GM23338 (cell line): ENCODE measurements around the gene MSH2. TPM values are rescaled to one million over a fixed set of nuclear protein-coding genes. Genes with fewer than 3 reads are reported as not detected.

ENCODE experiments used
- ATAC-seq: fragments of 200-7000 bp; cut with Tn5 transposase; 3 replicates; pipeline ENCODE4 v1.9.1; 2020
- DNase-seq: peaks from one replicate; pipeline ENCODE4 v3.0.0-alpha.2; 2015; ENCODE audit warnings: low spot score
- H2AFZ ChIP-seq: fragments of 200-600 bp; sonication (generic); 2 replicates; pipeline ENCODE4 v1.8.0; 2016; ENCODE audit warnings: antibody characterized with exemption, mild to moderate bottlenecking, moderate library complexity
- H3F3A ChIP-seq: fragments of 200-600 bp; sonication (generic); replicated peaks from 2 replicates; pipeline ENCODE4 v1.8.0; 2017; ENCODE audit warnings: antibody characterized with exemption, mixed run types, low read depth
- H3K27ac ChIP-seq: fragments of 200-600 bp; sonication (generic); 2 replicates; pipeline ENCODE4 v1.6.1; 2016; ENCODE audit warnings: low read depth
- H3K27me3 ChIP-seq: fragments of 200-600 bp; sonication (generic); 2 replicates; pipeline ENCODE4 v1.8.0; 2016; ENCODE audit warnings: mild to moderate bottlenecking, mixed run types, moderate library complexity; ENCODE audit not compliant: insufficient read depth
- H3K36me3 ChIP-seq: fragments of 200-600 bp; sonication (generic); 2 replicates; pipeline ENCODE4 v1.8.0; 2016; ENCODE audit warnings: mild to moderate bottlenecking; ENCODE audit not compliant: insufficient read depth
- H3K4me1 ChIP-seq: fragments of 200-600 bp; sonication (generic); 2 replicates; pipeline ENCODE4 v1.8.0; 2016; ENCODE audit warnings: mild to moderate bottlenecking, moderate library complexity; ENCODE audit not compliant: insufficient read depth
- H3K4me2 ChIP-seq: fragments of 200-600 bp; sonication (generic); 2 replicates; pipeline ENCODE4 v1.7.1; 2017; ENCODE audit warnings: mixed run types
- H3K4me3 ChIP-seq: fragments of 200-600 bp; sonication (generic); 2 replicates; pipeline ENCODE4 v1.6.1; 2016; ENCODE audit warnings: mixed run types
- H3K79me2 ChIP-seq: fragments of 200-600 bp; sonication (generic); replicated peaks from 2 replicates; pipeline ENCODE4 v1.8.0; 2017; ENCODE audit warnings: mild to moderate bottlenecking; ENCODE audit not compliant: insufficient read depth
- H3K9me2 ChIP-seq: fragments of 200-600 bp; sonication (generic); 2 replicates; pipeline ENCODE4 v1.8.0; 2017; ENCODE audit not compliant: insufficient read depth
- H4K20me1 ChIP-seq: fragments of 200-600 bp; sonication (generic); replicated peaks from 2 replicates; pipeline ENCODE4 v1.8.0; 2017; ENCODE audit warnings: mild to moderate bottlenecking; ENCODE audit not compliant: insufficient read depth
- H3K27ac Mint-ChIP-seq: 2 replicates; pipeline ENCODE4 v1.8.0; 2020; ENCODE audit warnings: inconsistent platforms, mild to moderate bottlenecking, moderate library complexity, mixed read lengths
- H3K27me3 Mint-ChIP-seq: 3 replicates; pipeline ENCODE4 v1.8.0; 2022; ENCODE audit warnings: low read depth, mild to moderate bottlenecking, moderate library complexity, mixed read lengths, inconsistent platforms; ENCODE audit not compliant: insufficient read depth, poor library complexity
- H3K36me3 Mint-ChIP-seq: 3 replicates; pipeline ENCODE4 v1.8.0; 2021; ENCODE audit warnings: low read depth, mild to moderate bottlenecking, inconsistent platforms, moderate library complexity, mixed read lengths
- H3K4me1 Mint-ChIP-seq: 3 replicates; pipeline ENCODE4 v1.8.0; 2020; ENCODE audit warnings: mild to moderate bottlenecking, inconsistent platforms, mixed read lengths
- H3K4me3 Mint-ChIP-seq: 3 replicates; pipeline ENCODE4 v1.8.0; 2021; ENCODE audit warnings: moderate library complexity, mild to moderate bottlenecking, inconsistent platforms, mixed read lengths
- H3K9me3 Mint-ChIP-seq: 3 replicates; pipeline ENCODE4 v1.8.0; 2020; ENCODE audit warnings: moderate library complexity, mild to moderate bottlenecking, inconsistent platforms, mixed read lengths
- CREB1 ChIP-seq: fragments of 250-450 bp; sonication (Bioruptor Pico); IDR thresholded peaks from 2 replicates; pipeline ENCODE4 v1.5.0; 2020; ENCODE audit warnings: low read depth, mild to moderate bottlenecking, moderate library complexity
- CTCF ChIP-seq, 2 experiments: fragments of 200-600 bp in 1 of 2; sonication (generic) in 1 of 2; conservative IDR thresholded peaks; 2 replicates each; pipeline versions ENCODE4 v1.5.1 to v1.6.1; 2016 to 2017; ENCODE audit warnings: antibody characterized with exemption in 2 of 2, low read depth in 2 of 2, mild to moderate bottlenecking in 2 of 2, moderate library complexity in 1 of 2
- EZH2phosphoT487 ChIP-seq: fragments of 200-600 bp; sonication (generic); IDR thresholded peaks from one replicate; pipeline ENCODE4 v1.8.1; 2018; ENCODE audit warnings: antibody characterized with exemption; ENCODE audit not compliant: unreplicated experiment
- JUNB ChIP-seq: IDR thresholded peaks from one replicate; pipeline ENCODE4 v1.6.1; 2016; ENCODE audit warnings: antibody characterized with exemption; ENCODE audit not compliant: unreplicated experiment
- NANOG ChIP-seq: IDR thresholded peaks from 2 replicates; pipeline ENCODE4 v1.6.1; 2016; ENCODE audit warnings: antibody characterized with exemption, borderline replicate concordance
- POLR2AphosphoS5 ChIP-seq: IDR thresholded peaks from 2 replicates; pipeline ENCODE4 v1.6.1; 2016; ENCODE audit warnings: antibody characterized with exemption, low read depth
- STAT1 ChIP-seq: IDR thresholded peaks from one replicate; pipeline ENCODE4 v1.6.1; 2016; ENCODE audit warnings: antibody characterized with exemption; ENCODE audit not compliant: unreplicated experiment
- ZNF331 ChIP-seq: fragments of 250-450 bp; sonication (Bioruptor Pico); IDR thresholded peaks from 2 replicates; pipeline ENCODE4 v1.5.0; 2020; ENCODE audit warnings: low read depth, mild to moderate bottlenecking, moderate library complexity
- ZNF462 ChIP-seq: fragments of 250-450 bp; sonication (Bioruptor Pico); IDR thresholded peaks from 2 replicates; pipeline ENCODE4 v1.5.0; 2020; ENCODE audit warnings: mild to moderate bottlenecking, moderate library complexity
- polyA plus RNA-seq: library from polyadenylated mRNA; unstranded; fragments of >200 nt; fragmentation: Nextera tagmentation; extraction: Ambion mirVana; gene quantifications from 2 replicates; pipeline ENCODE4 v1.2.1, GENCODE V29; 2016
- total RNA-seq: library from RNA; depleted of rRNA; stranded (reverse); fragments of >200 nt; shearing (Covaris generic); gene quantifications from 2 replicates; pipeline ENCODE4 v1.2.3, GENCODE V29; 2014
- TF ChIP-seq, protein P1 (sequence below): IDR thresholded peaks from 2 replicates; pipeline ENCODE4 v1.6.1; 2016; ENCODE audit warnings: antibody characterized with exemption

Gene MSH2
- total and polyA plus RNA-seq, 2 experiments from 2014 or later: 156 to 249 TPM

GRCh38 chr2:47402555-47402804, 476 bp upstream of the MSH2 start:
- H3K4me3 Mint-ChIP-seq: peak overlapping the region; percentile 93
- ATAC-seq (no peak), DNase-seq (no peak)
- peaks cover 36% of the 10 kb centered on the region for H3K4me1 Mint-ChIP-seq
- H3F3A ChIP-seq: peaks cover 25% of the 10 kb centered on the region
- peaks cover 19% of the 10 kb centered on the region for H3K9me3 Mint-ChIP-seq
- H3K27me3 ChIP-seq: no peaks in the 10 kb centered on the region
- peak overlapping the region; percentile 47 for H3K4me3 ChIP-seq
- peak overlapping the region; percentile 75 for H3K4me2 ChIP-seq
- H3K79me2 ChIP-seq: peaks cover 45% of the 10 kb centered on the region
- H3K27me3 Mint-ChIP-seq: peaks cover 18% of the 10 kb centered on the region
- no peak overlapping the region for H2AFZ ChIP-seq
- H3K36me3 Mint-ChIP-seq: peaks cover 39% of the 10 kb centered on the region
- peaks cover 44% of the 10 kb centered on the region for H3K4me1 ChIP-seq
- H3K27ac ChIP-seq: peak overlapping the region; percentile 99
- H3K36me3 ChIP-seq: peaks cover 18% of the 10 kb centered on the region
- peaks cover 22% of the 10 kb centered on the region for H4K20me1 ChIP-seq
- H3K9me2 ChIP-seq: no peaks in the 10 kb centered on the region
- H3K27ac Mint-ChIP-seq: peak overlapping the region; percentile 100
- TF ChIP-seq EZH2phosphoT487 (no peak), CTCF (conservative IDR thresholded peaks at IDR 0.05; ENCODE audit: low read depth in 2 of 2) (no peak), NANOG (no peak), ZNF331 (CRISPR knock-in tag) (no peak), CREB1 (CRISPR knock-in tag) (no peak), POLR2AphosphoS5 (no peak), STAT1 (no peak), JUNB (no peak), ZNF462 (CRISPR knock-in tag) (no peak)
- TF ChIP-seq, protein P1, sequence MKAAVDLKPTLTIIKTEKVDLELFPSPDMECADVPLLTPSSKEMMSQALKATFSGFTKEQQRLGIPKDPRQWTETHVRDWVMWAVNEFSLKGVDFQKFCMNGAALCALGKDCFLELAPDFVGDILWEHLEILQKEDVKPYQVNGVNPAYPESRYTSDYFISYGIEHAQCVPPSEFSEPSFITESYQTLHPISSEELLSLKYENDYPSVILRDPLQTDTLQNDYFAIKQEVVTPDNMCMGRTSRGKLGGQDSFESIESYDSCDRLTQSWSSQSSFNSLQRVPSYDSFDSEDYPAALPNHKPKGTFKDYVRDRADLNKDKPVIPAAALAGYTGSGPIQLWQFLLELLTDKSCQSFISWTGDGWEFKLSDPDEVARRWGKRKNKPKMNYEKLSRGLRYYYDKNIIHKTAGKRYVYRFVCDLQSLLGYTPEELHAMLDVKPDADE: no peak
